Progenitor cell of endocrine pancreas (in vitro differentiated cells): Measurements from ENCODE around the gene EEF1A2. TPM values are rescaled to one million over a fixed set of nuclear protein-coding genes. Genes with fewer than 3 reads are reported as not detected.
A peak's percentile ranks its signal among the peaks of the same experiment; 100 is the strongest.

Experiments used
- DNase-seq: peaks from one replicate; pipeline ENCODE4 v3.0.0; 2021; ENCODE audit warnings: low spot score; ENCODE audit not compliant: unreplicated experiment
- H3K27ac Mint-ChIP-seq: 2 replicates; pipeline ENCODE4 v1.8.0; 2021; ENCODE audit warnings: mild to moderate bottlenecking, moderate library complexity, mixed read lengths
- H3K27me3 Mint-ChIP-seq: 2 replicates; pipeline ENCODE4 v1.8.0; 2021; ENCODE audit warnings: mixed read lengths
- H3K36me3 Mint-ChIP-seq: 2 replicates; pipeline ENCODE4 v1.8.0; 2022; ENCODE audit warnings: mixed read lengths; ENCODE audit not compliant: insufficient read depth
- H3K4me1 Mint-ChIP-seq: 2 replicates; pipeline ENCODE4 v1.8.0; 2021; ENCODE audit warnings: low read depth, mixed read lengths
- H3K4me3 Mint-ChIP-seq: 2 replicates; pipeline ENCODE4 v1.8.0; 2021; ENCODE audit warnings: low read depth, mild to moderate bottlenecking, moderate library complexity, mixed read lengths
- H3K9me3 Mint-ChIP-seq: 2 replicates; pipeline ENCODE4 v1.8.0; 2021; ENCODE audit warnings: low read depth, mixed read lengths
- total RNA-seq: library from RNA; stranded (reverse); gene quantifications from 2 replicates; pipeline ENCODE4 v1.2.1, GENCODE V29; 2021
- TF ChIP-seq, protein P1 (sequence below): fragments of 200-600 bp; sonication (generic); IDR thresholded peaks from one replicate; pipeline ENCODE4 v1.5.0; 2021; ENCODE audit warnings: antibody characterized with exemption, mild to moderate bottlenecking; ENCODE audit not compliant: unreplicated experiment

The EEF1A2 gene
- total RNA-seq, 1 donor from 2014 or later, result 11.0 TPM

DNA sequence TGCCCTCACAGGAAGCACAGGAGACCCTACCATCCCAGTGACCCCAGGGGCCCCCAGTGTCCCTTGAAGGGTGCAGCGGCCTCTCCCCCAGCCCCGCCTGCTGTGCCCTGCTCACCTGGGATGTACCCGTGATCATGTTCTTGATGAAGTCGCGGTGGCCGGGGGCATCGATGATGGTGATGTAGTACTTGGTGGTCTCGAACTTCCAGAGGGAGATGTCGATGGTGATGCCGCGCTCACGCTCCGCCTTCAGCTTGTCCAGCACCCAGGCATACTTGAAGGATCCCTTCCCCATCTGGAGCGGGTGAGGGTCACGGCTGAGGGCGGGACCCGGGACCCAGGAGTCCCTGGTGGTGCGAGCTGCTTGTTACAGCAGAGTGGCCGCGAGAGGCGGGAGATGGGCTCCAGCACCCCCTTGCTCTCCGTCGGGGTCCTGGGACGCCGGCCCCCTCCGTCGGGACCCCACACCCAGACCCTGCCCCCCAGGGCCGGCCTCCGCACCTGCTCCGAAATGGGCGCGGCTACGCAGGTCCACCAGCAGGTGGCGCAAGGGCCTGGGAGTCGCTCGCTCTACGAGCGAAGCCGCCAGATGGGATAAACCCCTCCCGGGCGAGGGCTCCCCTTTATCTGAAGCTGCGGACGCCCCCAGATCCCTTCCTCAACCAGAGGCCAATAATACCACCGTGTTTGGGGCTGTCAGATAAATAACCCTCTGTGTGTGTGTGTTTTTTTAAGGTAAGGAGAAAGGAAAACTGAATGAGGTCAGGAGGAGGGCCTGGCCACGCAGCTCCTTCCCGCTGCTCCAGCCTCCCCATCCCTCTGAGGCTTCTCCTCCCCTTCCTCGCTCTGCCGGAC, 2.9 kb downstream of the EEF1A2 start:
- Mint-ChIP-seq H3K9me3 (peaks cover 4% of the 10 kb centered on the region), H3K27ac (no peak overlapping the region), H3K4me3 (no peak overlapping the region), H3K36me3 (no peaks in the 10 kb centered on the region), H3K4me1 (peaks cover 1% of the 10 kb centered on the region), H3K27me3 (peaks cover 16% of the 10 kb centered on the region)
- TF ChIP-seq, protein P1, sequence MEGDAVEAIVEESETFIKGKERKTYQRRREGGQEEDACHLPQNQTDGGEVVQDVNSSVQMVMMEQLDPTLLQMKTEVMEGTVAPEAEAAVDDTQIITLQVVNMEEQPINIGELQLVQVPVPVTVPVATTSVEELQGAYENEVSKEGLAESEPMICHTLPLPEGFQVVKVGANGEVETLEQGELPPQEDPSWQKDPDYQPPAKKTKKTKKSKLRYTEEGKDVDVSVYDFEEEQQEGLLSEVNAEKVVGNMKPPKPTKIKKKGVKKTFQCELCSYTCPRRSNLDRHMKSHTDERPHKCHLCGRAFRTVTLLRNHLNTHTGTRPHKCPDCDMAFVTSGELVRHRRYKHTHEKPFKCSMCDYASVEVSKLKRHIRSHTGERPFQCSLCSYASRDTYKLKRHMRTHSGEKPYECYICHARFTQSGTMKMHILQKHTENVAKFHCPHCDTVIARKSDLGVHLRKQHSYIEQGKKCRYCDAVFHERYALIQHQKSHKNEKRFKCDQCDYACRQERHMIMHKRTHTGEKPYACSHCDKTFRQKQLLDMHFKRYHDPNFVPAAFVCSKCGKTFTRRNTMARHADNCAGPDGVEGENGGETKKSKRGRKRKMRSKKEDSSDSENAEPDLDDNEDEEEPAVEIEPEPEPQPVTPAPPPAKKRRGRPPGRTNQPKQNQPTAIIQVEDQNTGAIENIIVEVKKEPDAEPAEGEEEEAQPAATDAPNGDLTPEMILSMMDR, result peak; percentile 99
- peak; percentile 76 for DNase-seq

GRCh38 chr20:63495167-63495720, 3.6 kb downstream of the EEF1A2 start:
- Mint-ChIP-seq H3K4me1 (peaks cover 1% of the 10 kb centered on the region), H3K36me3 (no peaks in the 10 kb centered on the region), H3K27ac (no peak overlapping the region), H3K4me3 (no peak overlapping the region), H3K27me3 (peaks cover 14% of the 10 kb centered on the region), H3K9me3 (peaks cover 4% of the 10 kb centered on the region)
- DNase-seq, result peak; percentile 13
- TF ChIP-seq, protein P1, result no peak

DNA sequence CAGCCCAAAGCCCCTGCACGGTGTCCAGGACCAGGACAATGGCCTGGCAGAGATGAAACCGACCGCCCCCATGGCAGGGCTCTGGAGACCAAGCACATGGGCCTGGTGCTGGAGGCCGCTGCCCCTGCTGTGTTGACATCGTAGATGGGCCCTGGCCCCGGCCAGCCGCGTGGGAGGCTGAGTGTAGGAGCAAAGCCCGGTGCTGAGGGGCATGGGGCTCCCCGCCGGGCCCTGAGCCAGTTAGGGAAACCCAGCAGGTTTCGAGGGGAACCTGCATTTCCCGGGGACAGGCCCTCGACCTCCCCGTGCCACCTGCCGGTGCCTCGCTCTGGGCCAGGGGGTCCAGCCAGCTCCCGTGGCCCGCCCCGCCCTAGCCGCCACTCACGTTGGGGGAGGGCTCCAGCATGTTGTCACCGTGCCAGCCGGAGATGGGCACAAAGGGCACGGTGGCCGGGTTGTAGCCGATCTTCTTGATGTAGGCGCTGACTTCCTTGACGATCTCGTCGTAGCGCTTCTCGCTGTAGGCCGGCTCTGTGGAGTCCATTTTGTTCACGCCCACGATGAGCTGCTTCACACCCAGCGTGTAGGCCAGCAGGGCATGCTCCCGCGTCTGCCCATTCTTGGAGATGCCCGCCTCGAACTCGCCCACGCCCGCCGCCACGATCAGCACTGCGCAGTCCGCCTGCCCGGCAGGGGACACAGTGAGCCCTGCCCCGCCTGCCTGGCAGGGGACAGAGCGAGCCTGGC, 4.3 kb downstream of the EEF1A2 start:
- Mint-ChIP-seq H3K4me1 (peaks cover 1% of the 10 kb centered on the region), H3K36me3 (no peaks in the 10 kb centered on the region), H3K27ac (no peak overlapping the region), H3K27me3 (peaks cover 19% of the 10 kb centered on the region), H3K4me3 (no peak overlapping the region), H3K9me3 (peaks cover 4% of the 10 kb centered on the region)
- TF ChIP-seq, protein P1, result no peak
- DNase-seq, result peak; percentile 8

GRCh38 chr20:63494084-63494419, 4.8 kb downstream of the EEF1A2 start:
- Mint-ChIP-seq H3K9me3 (peaks cover 4% of the 10 kb centered on the region), H3K27ac (no peak overlapping the region), H3K27me3 (peaks cover 23% of the 10 kb centered on the region), H3K4me1 (peaks cover 1% of the 10 kb centered on the region), H3K4me3 (no peak overlapping the region), H3K36me3 (no peaks in the 10 kb centered on the region)
- no peak for DNase-seq
- TF ChIP-seq, protein P1, result no peak

- TF ChIP-seq, protein P1, result no peak
- H3K4me1 Mint-ChIP-seq, result peaks cover 1% of the 10 kb centered on the region
- peaks cover 4% of the 10 kb centered on the region for H3K9me3 Mint-ChIP-seq
- H3K27me3 Mint-ChIP-seq, result peaks cover 27% of the 10 kb centered on the region
- no peak overlapping the region for H3K27ac Mint-ChIP-seq
- H3K4me3 Mint-ChIP-seq, result no peak overlapping the region
- H3K36me3 Mint-ChIP-seq, result no peaks in the 10 kb centered on the region
- no peak for DNase-seq
Measured at GRCh38 chr20:63493563-63494020, 5.3 kb downstream of the EEF1A2 start.
